DMS53 (cell line): Measurements from ENCODE around the gene CYB5A.

ENCODE experiments used
- DNase-seq: peaks from one replicate; lab custom pipeline; 2025; lab: John Stamatoyannopoulos, UW

The CYB5A gene

GRCh38 chr18:74277296-74277695 is 14.5 kb downstream of the CYB5A start:
- no peak for DNase-seq

- no peak for DNase-seq
Observed at GRCh38 chr18:74276609-74277008, 15.2 kb downstream of the CYB5A start.

- DNase-seq = no peak
Observed at GRCh38 chr18:74275736-74276135, 16.0 kb downstream of the CYB5A start.

GRCh38 chr18:74274700-74275099 is 17.1 kb downstream of the CYB5A start:
- DNase-seq = no peak

GRCh38 chr18:74273394-74273793 is 18.4 kb downstream of the CYB5A start:
- DNase-seq = peak; percentile 68

GRCh38 chr18:74271635-74272034 is 20.1 kb downstream of the CYB5A start:
- DNase-seq = no peak

GRCh38 chr18:74268933-74269620 is 22.7 kb downstream of the CYB5A start:
- DNase-seq = no peak

GRCh38 chr18:74268175-74268574 is 23.6 kb downstream of the CYB5A start:
- no peak for DNase-seq

GRCh38 chr18:74266161-74266560 is 25.6 kb downstream of the CYB5A start:
- DNase-seq = no peak

GRCh38 chr18:74265546-74266098 is 26.1 kb downstream of the CYB5A start:
- DNase-seq = no peak

- DNase-seq = no peak
Observed at GRCh38 chr18:74264303-74265020, 27.3 kb downstream of the CYB5A start.

- DNase-seq = no peak
Observed at GRCh38 chr18:74261053-74261713, 30.6 kb downstream of the CYB5A start.

GRCh38 chr18:74259347-74259746 is 32.4 kb downstream of the CYB5A start:
- no peak for DNase-seq

- no peak for DNase-seq
Observed at GRCh38 chr18:74257083-74257482, 34.7 kb downstream of the CYB5A start.

GRCh38 chr18:74256190-74256589 is 35.6 kb downstream of the CYB5A start:
- DNase-seq = no peak

GRCh38 chr18:74255131-74255616 is 36.6 kb downstream of the CYB5A start:
- DNase-seq = no peak

- DNase-seq = no peak
Observed at GRCh38 chr18:74252039-74252395, 39.7 kb downstream of the CYB5A start.

- DNase-seq = no peak
Observed at GRCh38 chr18:74251297-74252038, 40.3 kb downstream of the CYB5A start.

- DNase-seq = no peak
Observed at GRCh38 chr18:74250131-74250530, 41.6 kb downstream of the CYB5A start.

- DNase-seq = no peak
Observed at GRCh38 chr18:74249181-74249968, 42.4 kb downstream of the CYB5A start.

GRCh38 chr18:74248595-74248994 is 43.2 kb downstream of the CYB5A start:
- DNase-seq = no peak
